ENCODE measurements around the gene WWC1. TPM values are rescaled to one million over a fixed set of nuclear protein-coding genes. Genes with fewer than 3 reads are reported as not detected.

WWC1 gene
- total RNA-seq, 1 experiment from 2014 or later: 29.4 TPM

DNA sequence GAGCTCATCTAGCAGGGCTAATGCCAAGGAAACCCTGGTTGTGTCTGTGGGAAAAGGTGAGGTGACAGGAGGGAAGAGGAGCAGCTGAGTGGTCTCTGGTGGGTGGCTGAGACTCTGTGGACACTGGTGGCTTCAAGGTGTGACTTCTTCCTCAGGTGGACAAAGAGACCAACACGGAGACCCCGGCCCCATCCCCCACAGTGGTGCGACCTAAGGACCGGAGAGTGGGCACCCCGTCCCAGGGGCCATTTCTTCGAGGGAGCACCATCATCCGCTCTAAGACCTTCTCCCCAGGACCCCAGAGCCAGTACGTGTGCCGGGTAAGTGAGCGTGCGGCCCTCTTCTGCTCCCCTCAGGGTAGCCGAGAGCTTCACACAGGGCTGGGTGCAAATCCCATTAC, 163.8 kb downstream of the WWC1 start:
- in situ Hi-C loops (cut with HindIII; ENCODE audit: low pct_unique_long_range_greater_than_20kb, low sequenced_read_pairs): no loop called here
- H3K36me3 ChIP-seq (ENCODE audit: control insufficient read depth, insufficient read depth, low read length): no peaks in the 10 kb centered on the region

DNA sequence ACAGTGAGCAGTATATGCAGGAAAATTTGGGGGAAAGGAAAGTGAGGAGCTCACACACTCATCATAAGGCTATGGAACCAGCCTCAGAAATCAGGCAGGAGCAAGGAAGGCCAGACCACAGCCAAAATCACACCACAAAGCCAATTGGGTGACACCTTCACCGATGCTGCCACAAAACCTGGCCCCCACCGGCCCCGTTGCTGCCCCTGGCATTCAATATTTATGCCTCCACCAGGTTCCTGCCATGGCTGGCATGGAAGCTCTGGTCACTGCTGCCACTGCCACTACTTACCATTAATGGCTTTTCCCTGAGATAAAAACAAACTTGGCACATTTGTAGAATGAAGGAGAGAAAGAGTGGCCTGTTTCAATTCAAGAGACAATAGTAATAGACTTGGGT, 166.1 kb downstream of the WWC1 start:
- no peaks in the 10 kb centered on the region for H3K36me3 ChIP-seq (ENCODE audit: control insufficient read depth, insufficient read depth, low read length)
- DNase-seq (ENCODE audit: low read depth, low spot score) (no peak), ATAC-seq (no peak)
- intact Hi-C loops (cut with micrococcal nuclease; ENCODE audit: unreplicated experiment): no loop called here
- H3K27ac ChIP-seq (ENCODE audit: low read length): no peak overlapping the region
- no peak overlapping the region for H3K4me3 ChIP-seq (ENCODE audit: low read depth in 2 of 2, low read length in 2 of 2)
- H3K9me3 ChIP-seq (ENCODE audit: control insufficient read depth, insufficient read depth, low read depth, low read length): no peaks in the 10 kb centered on the region
- in situ Hi-C loops (cut with HindIII; ENCODE audit: low pct_unique_long_range_greater_than_20kb, low sequenced_read_pairs): no loop called here
- BruUV-seq (replicated peaks): no TSS peak
- CTCF ChIA-PET: no interaction called here
- H3K27me3 ChIP-seq (ENCODE audit: control insufficient read depth, insufficient read depth, low read length): no peaks in the 10 kb centered on the region
- POLR2A ChIA-PET: no interaction called here
- H3K4me1 ChIP-seq (ENCODE audit: control insufficient read depth, insufficient read depth, low read length): no peaks in the 10 kb centered on the region
- TF ChIP-seq, protein P1, sequence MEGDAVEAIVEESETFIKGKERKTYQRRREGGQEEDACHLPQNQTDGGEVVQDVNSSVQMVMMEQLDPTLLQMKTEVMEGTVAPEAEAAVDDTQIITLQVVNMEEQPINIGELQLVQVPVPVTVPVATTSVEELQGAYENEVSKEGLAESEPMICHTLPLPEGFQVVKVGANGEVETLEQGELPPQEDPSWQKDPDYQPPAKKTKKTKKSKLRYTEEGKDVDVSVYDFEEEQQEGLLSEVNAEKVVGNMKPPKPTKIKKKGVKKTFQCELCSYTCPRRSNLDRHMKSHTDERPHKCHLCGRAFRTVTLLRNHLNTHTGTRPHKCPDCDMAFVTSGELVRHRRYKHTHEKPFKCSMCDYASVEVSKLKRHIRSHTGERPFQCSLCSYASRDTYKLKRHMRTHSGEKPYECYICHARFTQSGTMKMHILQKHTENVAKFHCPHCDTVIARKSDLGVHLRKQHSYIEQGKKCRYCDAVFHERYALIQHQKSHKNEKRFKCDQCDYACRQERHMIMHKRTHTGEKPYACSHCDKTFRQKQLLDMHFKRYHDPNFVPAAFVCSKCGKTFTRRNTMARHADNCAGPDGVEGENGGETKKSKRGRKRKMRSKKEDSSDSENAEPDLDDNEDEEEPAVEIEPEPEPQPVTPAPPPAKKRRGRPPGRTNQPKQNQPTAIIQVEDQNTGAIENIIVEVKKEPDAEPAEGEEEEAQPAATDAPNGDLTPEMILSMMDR (IDR thresholded peaks at IDR 0.05): no peak
- TF ChIP-seq POLR2AphosphoS5 (IDR thresholded peaks at IDR 0.05; ENCODE audit: low read depth, low read length): no peak
- TF ChIP-seq, protein P2, sequence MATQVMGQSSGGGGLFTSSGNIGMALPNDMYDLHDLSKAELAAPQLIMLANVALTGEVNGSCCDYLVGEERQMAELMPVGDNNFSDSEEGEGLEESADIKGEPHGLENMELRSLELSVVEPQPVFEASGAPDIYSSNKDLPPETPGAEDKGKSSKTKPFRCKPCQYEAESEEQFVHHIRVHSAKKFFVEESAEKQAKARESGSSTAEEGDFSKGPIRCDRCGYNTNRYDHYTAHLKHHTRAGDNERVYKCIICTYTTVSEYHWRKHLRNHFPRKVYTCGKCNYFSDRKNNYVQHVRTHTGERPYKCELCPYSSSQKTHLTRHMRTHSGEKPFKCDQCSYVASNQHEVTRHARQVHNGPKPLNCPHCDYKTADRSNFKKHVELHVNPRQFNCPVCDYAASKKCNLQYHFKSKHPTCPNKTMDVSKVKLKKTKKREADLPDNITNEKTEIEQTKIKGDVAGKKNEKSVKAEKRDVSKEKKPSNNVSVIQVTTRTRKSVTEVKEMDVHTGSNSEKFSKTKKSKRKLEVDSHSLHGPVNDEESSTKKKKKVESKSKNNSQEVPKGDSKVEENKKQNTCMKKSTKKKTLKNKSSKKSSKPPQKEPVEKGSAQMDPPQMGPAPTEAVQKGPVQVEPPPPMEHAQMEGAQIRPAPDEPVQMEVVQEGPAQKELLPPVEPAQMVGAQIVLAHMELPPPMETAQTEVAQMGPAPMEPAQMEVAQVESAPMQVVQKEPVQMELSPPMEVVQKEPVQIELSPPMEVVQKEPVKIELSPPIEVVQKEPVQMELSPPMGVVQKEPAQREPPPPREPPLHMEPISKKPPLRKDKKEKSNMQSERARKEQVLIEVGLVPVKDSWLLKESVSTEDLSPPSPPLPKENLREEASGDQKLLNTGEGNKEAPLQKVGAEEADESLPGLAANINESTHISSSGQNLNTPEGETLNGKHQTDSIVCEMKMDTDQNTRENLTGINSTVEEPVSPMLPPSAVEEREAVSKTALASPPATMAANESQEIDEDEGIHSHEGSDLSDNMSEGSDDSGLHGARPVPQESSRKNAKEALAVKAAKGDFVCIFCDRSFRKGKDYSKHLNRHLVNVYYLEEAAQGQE (IDR thresholded peaks at IDR 0.05; ENCODE audit: insufficient read depth in 1 of 2, low read depth in 2 of 2, low read length in 1 of 2): no peak
- TF ChIP-seq SIN3A (IDR thresholded peaks at IDR 0.05; ENCODE audit: borderline replicate concordance, insufficient read depth, low read depth, low read length): no peak
- TF ChIP-seq TCF7L2 (IDR thresholded peaks at IDR 0.05; ENCODE audit: low read depth, low read length): no peak

More for the DNA sequence above, 163.8 kb downstream of the WWC1 start:
- Histone ChIP-seq H3K27ac (ENCODE audit: low read length) (no peak overlapping the region), H3K4me3 (ENCODE audit: low read depth in 2 of 2, low read length in 2 of 2) (no peak overlapping the region), H3K27me3 (ENCODE audit: control insufficient read depth, insufficient read depth, low read length) (no peaks in the 10 kb centered on the region), H3K9me3 (ENCODE audit: control insufficient read depth, insufficient read depth, low read depth, low read length) (no peaks in the 10 kb centered on the region), H3K4me1 (ENCODE audit: control insufficient read depth, insufficient read depth, low read length) (no peaks in the 10 kb centered on the region)
- TF ChIP-seq, protein P1 (IDR thresholded peaks at IDR 0.05): no peak
- TF ChIP-seq POLR2AphosphoS5 (IDR thresholded peaks at IDR 0.05; ENCODE audit: low read depth, low read length) (no peak), SIN3A (IDR thresholded peaks at IDR 0.05; ENCODE audit: borderline replicate concordance, insufficient read depth, low read depth, low read length) (no peak), TCF7L2 (IDR thresholded peaks at IDR 0.05; ENCODE audit: low read depth, low read length) (no peak)
- TF ChIP-seq, protein P2 (IDR thresholded peaks at IDR 0.05; ENCODE audit: insufficient read depth in 1 of 2, low read depth in 2 of 2, low read length in 1 of 2): no peak
- ChIA-PET POLR2A (no interaction called here), CTCF (no interaction called here)
- ATAC-seq: no peak
- BruUV-seq (replicated peaks): no TSS peak
- no peak for DNase-seq (ENCODE audit: low read depth, low spot score)
- intact Hi-C loops (cut with micrococcal nuclease; ENCODE audit: unreplicated experiment): no loop called here

Data from Panc1 (cell line).